Activated B cell treated with CpG ODN at 0.5 μM for 24 hours (primary cell): ENCODE data around the gene GAGE12J. TPM values are rescaled to one million over a fixed set of nuclear protein-coding genes. Genes with fewer than 3 reads are reported as not detected.
"Not testable (repeated sequence)": the region's sequence is repeated elsewhere in the genome, so short reads cannot be mapped to it uniquely, and the experiment has no call there.

Source experiments
- ATAC-seq: fragments of 200-7000 bp; cut with Tn5 transposase; one replicate; pipeline ENCODE4 v1.10.0; 2021; ENCODE audit warnings: low read depth, mild to moderate bottlenecking, moderate library complexity
- CTCF ChIA-PET: fragments of 350-600 bp; sonication (Branson Sonifier 250); formaldehyde crosslinking; loops from one replicate; lab custom pipeline; 2021; ENCODE audit warnings: antibody characterized with exemption; lab: Charles Lee
- POLR2A ChIA-PET: fragments of 350-600 bp; sonication (Branson Sonifier 250); formaldehyde crosslinking; loops from one replicate; lab custom pipeline; 2021; ENCODE audit warnings: antibody characterized with exemption; lab: Charles Lee
- DNase-seq: peaks from one replicate; pipeline ENCODE4 v3.0.0; 2022
- H3K27ac Mint-ChIP-seq: one replicate; pipeline ENCODE4 v1.8.0; 2020; ENCODE audit warnings: mixed read lengths
- H3K27me3 Mint-ChIP-seq: one replicate; pipeline ENCODE4 v1.8.0; 2021; ENCODE audit warnings: mixed read lengths
- H3K36me3 Mint-ChIP-seq: one replicate; pipeline ENCODE4 v1.8.0; 2021; ENCODE audit warnings: low read depth, mixed read lengths
- H3K4me1 Mint-ChIP-seq: one replicate; pipeline ENCODE4 v1.8.0; 2021; ENCODE audit warnings: mixed read lengths
- H3K4me3 Mint-ChIP-seq: one replicate; pipeline ENCODE4 v1.8.0; 2020; ENCODE audit warnings: mild to moderate bottlenecking, mixed read lengths
- H3K9me3 Mint-ChIP-seq: one replicate; pipeline ENCODE4 v1.8.0; 2020; ENCODE audit warnings: mixed read lengths
- intact Hi-C: fragments of 100-400 bp; cut with micrococcal nuclease; formaldehyde crosslinking; loops from one replicate; pipeline ENCODE4 v1.15.1; 2024
- total RNA-seq: library from RNA; stranded (reverse); gene quantifications from 2 replicates; pipeline ENCODE4 v1.2.3, GENCODE V29; 2022

Gene GAGE12J
- total RNA-seq, 1 donor from 2014 or later, result not detected

GRCh38 chrX:49345402-49345801 is 23.6 kb downstream of the GAGE12J start:
- H3K27ac Mint-ChIP-seq, ATAC-seq, H3K36me3 Mint-ChIP-seq, CTCF ChIA-PET, H3K4me3 Mint-ChIP-seq, DNase-seq, intact Hi-C loops, POLR2A ChIA-PET, H3K9me3 Mint-ChIP-seq, H3K4me1 Mint-ChIP-seq, H3K27me3 Mint-ChIP-seq: not testable (repeated sequence)

- H3K27me3 Mint-ChIP-seq, H3K9me3 Mint-ChIP-seq, H3K4me1 Mint-ChIP-seq, H3K4me3 Mint-ChIP-seq, POLR2A ChIA-PET, H3K27ac Mint-ChIP-seq, H3K36me3 Mint-ChIP-seq, DNase-seq, ATAC-seq, intact Hi-C loops, CTCF ChIA-PET: not testable (repeated sequence)
These were observed 24.3 kb downstream of the GAGE12J start for GRCh38 chrX:49346150-49346549.

Other genes starting within 250 kb of the GAGE12J start
- 10.6 and 11.6 TPM in 2 replicates for gene PRAF2, start 248.0 kb upstream of the GAGE12J start, total RNA-seq
- 48.8 and 55.8 TPM in 2 replicates for gene WDR45, start 242.2 kb upstream of the GAGE12J start, total RNA-seq
- gene GPKOW, start 198.3 kb upstream of the GAGE12J start, total RNA-seq, result 18.7 and 19.6 TPM in 2 replicates
- gene MAGIX, start 159.3 kb upstream of the GAGE12J start, total RNA-seq, result 1.2 and 1.5 TPM in 2 replicates
- gene PLP2, start 150.1 kb upstream of the GAGE12J start, total RNA-seq, result 97.2 and 111 TPM in 2 replicates
- 11.8 and 13.8 TPM in 2 replicates for gene PRICKLE3, start 135.7 kb upstream of the GAGE12J start, total RNA-seq
- 0.82 and 1.6 TPM in 2 replicates for gene SYP, start 121.8 kb upstream of the GAGE12J start, total RNA-seq
- gene CACNA1F, start 88.7 kb upstream of the GAGE12J start, total RNA-seq, result 2.6 and 3.0 TPM in 2 replicates
- gene CCDC22, start 86.6 kb upstream of the GAGE12J start, total RNA-seq, result 26.8 and 31.3 TPM in 2 replicates
- gene FOXP3, start 57.3 kb upstream of the GAGE12J start, total RNA-seq, result 0.12 and 0.29 TPM in 2 replicates
- 5.9 and 7.4 TPM in 2 replicates for gene PPP1R3F, start 52.2 kb upstream of the GAGE12J start, total RNA-seq
- not detected in 2 replicates for gene GAGE10, start 18.4 kb upstream of the GAGE12J start, total RNA-seq
- not detected in 2 replicates for gene GAGE13, start 9.5 kb downstream of the GAGE12J start, total RNA-seq
- not detected in 2 replicates for gene GAGE12C, start 210.1 kb downstream of the GAGE12J start, total RNA-seq
- not detected in 2 replicates for gene GAGE12D, start 219.7 kb downstream of the GAGE12J start, total RNA-seq
- not detected in 2 replicates for gene GAGE12E, start 229.3 kb downstream of the GAGE12J start, total RNA-seq
- gene GAGE12F, start 238.8 kb downstream of the GAGE12J start, total RNA-seq, result not detected in 2 replicates
- not detected in 2 replicates for gene GAGE12G, start 248.4 kb downstream of the GAGE12J start, total RNA-seq